ENCODE measurements around the gene EAF1.

DNA sequence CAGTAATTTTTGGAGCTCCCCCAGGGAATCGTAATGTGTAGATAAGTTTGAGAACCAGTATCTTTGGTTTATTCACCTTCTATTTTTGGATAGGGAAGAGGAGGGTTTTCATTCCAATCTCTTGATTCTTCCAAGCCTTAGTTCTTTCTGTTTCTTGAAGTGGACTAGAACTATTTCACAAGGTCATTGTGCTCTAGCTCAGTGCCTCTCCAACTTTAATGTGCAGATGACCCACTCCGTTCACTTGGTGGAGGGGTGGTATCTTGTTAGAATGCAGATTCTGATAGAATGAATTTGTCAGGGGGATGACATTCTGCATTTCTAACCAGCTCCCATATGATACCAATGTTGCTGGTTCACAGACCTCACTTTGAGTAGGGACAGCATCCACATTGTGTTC lies 58.6 kb downstream of the EAF1 start:
- TF ChIP-seq, protein P1, sequence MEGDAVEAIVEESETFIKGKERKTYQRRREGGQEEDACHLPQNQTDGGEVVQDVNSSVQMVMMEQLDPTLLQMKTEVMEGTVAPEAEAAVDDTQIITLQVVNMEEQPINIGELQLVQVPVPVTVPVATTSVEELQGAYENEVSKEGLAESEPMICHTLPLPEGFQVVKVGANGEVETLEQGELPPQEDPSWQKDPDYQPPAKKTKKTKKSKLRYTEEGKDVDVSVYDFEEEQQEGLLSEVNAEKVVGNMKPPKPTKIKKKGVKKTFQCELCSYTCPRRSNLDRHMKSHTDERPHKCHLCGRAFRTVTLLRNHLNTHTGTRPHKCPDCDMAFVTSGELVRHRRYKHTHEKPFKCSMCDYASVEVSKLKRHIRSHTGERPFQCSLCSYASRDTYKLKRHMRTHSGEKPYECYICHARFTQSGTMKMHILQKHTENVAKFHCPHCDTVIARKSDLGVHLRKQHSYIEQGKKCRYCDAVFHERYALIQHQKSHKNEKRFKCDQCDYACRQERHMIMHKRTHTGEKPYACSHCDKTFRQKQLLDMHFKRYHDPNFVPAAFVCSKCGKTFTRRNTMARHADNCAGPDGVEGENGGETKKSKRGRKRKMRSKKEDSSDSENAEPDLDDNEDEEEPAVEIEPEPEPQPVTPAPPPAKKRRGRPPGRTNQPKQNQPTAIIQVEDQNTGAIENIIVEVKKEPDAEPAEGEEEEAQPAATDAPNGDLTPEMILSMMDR (IDR thresholded peaks at IDR 0.05): no peak
- TF ChIP-seq POLR2AphosphoS5 (IDR thresholded peaks at IDR 0.05): no peak
- no peak for TF ChIP-seq POLR2A (IDR thresholded peaks at IDR 0.05)
